DND-41 (cell line): ENCODE results near the gene RASGRF1.

Source experiments
- CTCF ChIP-seq: IDR thresholded peaks from 2 replicates; pipeline ENCODE4 v1.5.1; 2012; ENCODE audit warnings: borderline replicate concordance, low read length, moderate library complexity, mild to moderate bottlenecking; ENCODE audit not compliant: poor library complexity, severe bottlenecking; ENCODE audit errors: extremely low read depth
- EZH2 ChIP-seq: IDR thresholded peaks from 3 replicates; pipeline ENCODE4 v1.6.1; 2012; ENCODE audit warnings: borderline replicate concordance, low read depth, mild to moderate bottlenecking, moderate library complexity, low read length, inconsistent platforms; ENCODE audit not compliant: severe bottlenecking

GRCh38 chr15:78913012-78913411 lies 177.6 kb downstream of the RASGRF1 start:
- TF ChIP-seq CTCF (no peak), EZH2 (no peak)
